Calu3 (cell line): Measurements from ENCODE around the gene KIAA1549. TPM values are rescaled to one million over a fixed set of nuclear protein-coding genes. Genes with fewer than 3 reads are reported as not detected.

ENCODE experiments used
- BruUV-seq: library from RNA; stranded (reverse); fragments of 400-500 nt; replicated peaks from 2 replicates; lab custom pipeline; 2021; lab: Mats Ljungman, UMichigan
- CTCF ChIA-PET: fragments of 300-600 bp; sonication (Branson Sonifier 250); formaldehyde crosslinking; loops from one replicate; lab custom pipeline; 2022; ENCODE audit warnings: antibody characterized with exemption; lab: Charles Lee
- DNase-seq: peaks from one replicate; pipeline ENCODE4 v3.0.0; 2022
- H3K27ac Mint-ChIP-seq: one replicate; pipeline ENCODE4 v1.8.0; 2022; ENCODE audit warnings: mixed read lengths; ENCODE audit not compliant: unreplicated experiment
- H3K27me3 Mint-ChIP-seq: one replicate; pipeline ENCODE4 v1.8.0; 2022; ENCODE audit warnings: mixed read lengths; ENCODE audit not compliant: unreplicated experiment
- H3K36me3 Mint-ChIP-seq: one replicate; pipeline ENCODE4 v1.8.0; 2022; ENCODE audit warnings: mild to moderate bottlenecking, moderate library complexity, mixed read lengths; ENCODE audit not compliant: insufficient read depth, unreplicated experiment
- H3K4me1 Mint-ChIP-seq: one replicate; pipeline ENCODE4 v1.8.0; 2022; ENCODE audit warnings: mild to moderate bottlenecking, low read depth, mixed read lengths; ENCODE audit not compliant: unreplicated experiment
- H3K4me3 Mint-ChIP-seq: one replicate; pipeline ENCODE4 v1.8.0; 2022; ENCODE audit warnings: mild to moderate bottlenecking, low read depth, moderate library complexity, mixed read lengths; ENCODE audit not compliant: unreplicated experiment
- H3K9me3 Mint-ChIP-seq: one replicate; pipeline ENCODE4 v1.8.0; 2022; ENCODE audit warnings: low read depth, mixed read lengths; ENCODE audit not compliant: unreplicated experiment
- intact Hi-C: fragments of 100-400 bp; cut with micrococcal nuclease; formaldehyde crosslinking; loops from one replicate; pipeline ENCODE4 v1.10.0; 2022; ENCODE audit not compliant: unreplicated experiment
- total RNA-seq: library from RNA; stranded (reverse); gene quantifications from 2 replicates; pipeline ENCODE4 v1.2.3, GENCODE V29; 2022
- TF ChIP-seq, protein P1 (sequence below): fragments of 200-600 bp; IDR thresholded peaks from one replicate; pipeline ENCODE4 v1.8.0; 2022; ENCODE audit warnings: antibody characterized with exemption; ENCODE audit not compliant: unreplicated experiment

Gene KIAA1549
- total RNA-seq, 1 experiment from 2014 or later = 10.4 TPM

DNA sequence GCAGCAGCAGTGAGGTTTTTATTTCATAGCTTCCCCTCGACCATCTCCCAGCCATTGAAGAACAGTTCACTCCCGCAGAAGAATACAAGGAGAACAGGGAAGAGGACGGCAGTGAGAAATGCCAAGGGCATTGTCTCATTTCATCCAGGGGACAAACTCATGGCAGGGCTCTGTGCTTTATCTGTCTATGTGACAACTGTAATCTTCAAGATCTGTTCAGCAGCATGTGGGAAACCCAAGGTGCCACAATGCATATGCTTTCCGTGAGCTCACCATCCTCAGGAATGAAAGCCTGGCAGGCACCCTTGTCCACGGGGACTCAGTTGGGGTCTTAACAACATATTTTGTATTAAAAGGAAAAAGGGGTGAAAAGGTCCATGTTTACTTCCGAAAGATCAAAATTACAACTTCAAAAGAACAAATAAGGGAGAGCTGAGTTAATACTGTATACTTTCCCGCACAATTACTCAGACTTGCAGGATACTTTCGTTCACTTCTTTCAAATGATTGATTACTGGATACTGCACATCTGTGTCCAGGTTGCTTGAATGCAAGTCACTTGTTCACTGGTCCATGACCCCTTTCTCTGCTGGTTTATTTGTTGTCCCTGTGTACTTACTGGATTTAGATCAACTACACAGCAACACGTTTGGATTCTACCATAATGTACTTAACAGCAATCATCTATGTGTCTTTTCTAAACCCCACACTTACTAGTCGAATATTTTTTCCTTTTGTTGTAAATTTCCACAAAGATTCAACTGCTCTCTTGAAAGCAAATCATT, 93.1 kb downstream of the KIAA1549 start:
- TF ChIP-seq, protein P1, sequence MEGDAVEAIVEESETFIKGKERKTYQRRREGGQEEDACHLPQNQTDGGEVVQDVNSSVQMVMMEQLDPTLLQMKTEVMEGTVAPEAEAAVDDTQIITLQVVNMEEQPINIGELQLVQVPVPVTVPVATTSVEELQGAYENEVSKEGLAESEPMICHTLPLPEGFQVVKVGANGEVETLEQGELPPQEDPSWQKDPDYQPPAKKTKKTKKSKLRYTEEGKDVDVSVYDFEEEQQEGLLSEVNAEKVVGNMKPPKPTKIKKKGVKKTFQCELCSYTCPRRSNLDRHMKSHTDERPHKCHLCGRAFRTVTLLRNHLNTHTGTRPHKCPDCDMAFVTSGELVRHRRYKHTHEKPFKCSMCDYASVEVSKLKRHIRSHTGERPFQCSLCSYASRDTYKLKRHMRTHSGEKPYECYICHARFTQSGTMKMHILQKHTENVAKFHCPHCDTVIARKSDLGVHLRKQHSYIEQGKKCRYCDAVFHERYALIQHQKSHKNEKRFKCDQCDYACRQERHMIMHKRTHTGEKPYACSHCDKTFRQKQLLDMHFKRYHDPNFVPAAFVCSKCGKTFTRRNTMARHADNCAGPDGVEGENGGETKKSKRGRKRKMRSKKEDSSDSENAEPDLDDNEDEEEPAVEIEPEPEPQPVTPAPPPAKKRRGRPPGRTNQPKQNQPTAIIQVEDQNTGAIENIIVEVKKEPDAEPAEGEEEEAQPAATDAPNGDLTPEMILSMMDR = no peak
- Mint-ChIP-seq H3K27me3 (no peaks in the 10 kb centered on the region), H3K9me3 (no peaks in the 10 kb centered on the region), H3K4me3 (no peak overlapping the region), H3K4me1 (peaks cover 39% of the 10 kb centered on the region), H3K27ac (no peak overlapping the region), H3K36me3 (no peaks in the 10 kb centered on the region)
- no peak for DNase-seq
- intact Hi-C loops = loop anchor here (10.0 kb wide), 1 partner anchor 187 kb away; no protein-coding TSS in a partner anchor
- CTCF ChIA-PET = no interaction called here
- no TSS peak for BruUV-seq

DNA sequence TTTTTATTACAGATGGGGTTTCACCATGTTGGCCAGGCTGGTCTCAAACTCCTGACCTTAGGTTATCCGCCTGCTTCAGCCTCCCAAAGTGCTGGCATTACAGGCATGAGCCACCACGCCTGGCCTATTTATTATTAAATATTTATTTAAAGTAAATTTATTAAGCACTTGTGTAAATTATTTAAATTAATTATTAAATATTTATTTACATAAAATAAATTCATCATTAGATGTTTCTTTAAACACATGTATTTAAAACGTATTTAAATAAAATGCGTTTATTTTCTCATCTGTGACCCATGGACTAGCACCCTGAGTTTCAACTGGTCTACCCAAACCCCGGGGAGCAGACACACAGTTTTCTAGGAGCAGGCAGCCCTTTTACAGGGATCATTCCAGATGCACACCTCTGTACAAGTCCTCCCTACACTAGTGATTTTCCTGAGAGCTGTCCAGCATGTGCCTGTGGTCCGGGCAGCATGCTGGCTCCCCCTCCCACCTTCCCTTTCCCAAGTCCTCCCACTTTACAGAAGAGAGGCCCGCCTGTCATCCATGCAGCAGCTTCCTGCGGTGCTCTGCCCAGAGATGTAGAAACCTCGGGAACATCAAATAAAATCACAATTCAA, 94.0 kb downstream of the KIAA1549 start:
- no peaks in the 10 kb centered on the region for H3K9me3 Mint-ChIP-seq
- TF ChIP-seq, protein P1 = no peak
- no peaks in the 10 kb centered on the region for H3K36me3 Mint-ChIP-seq
- H3K27ac Mint-ChIP-seq = no peak overlapping the region
- DNase-seq = no peak
- BruUV-seq = no TSS peak
- CTCF ChIA-PET = interaction anchor here (0.6 to 1.2 kb wide), 8 partner anchors 8 to 498 kb away, joined by 3 to 6 read pairs (median 3); no protein-coding TSS in a partner anchor
- no peak overlapping the region for H3K4me3 Mint-ChIP-seq
- no peaks in the 10 kb centered on the region for H3K27me3 Mint-ChIP-seq
- intact Hi-C loops = loop anchor here (10.0 kb wide), 1 partner anchor 188 kb away; no protein-coding TSS in a partner anchor
- peaks cover 42% of the 10 kb centered on the region for H3K4me1 Mint-ChIP-seq

DNA sequence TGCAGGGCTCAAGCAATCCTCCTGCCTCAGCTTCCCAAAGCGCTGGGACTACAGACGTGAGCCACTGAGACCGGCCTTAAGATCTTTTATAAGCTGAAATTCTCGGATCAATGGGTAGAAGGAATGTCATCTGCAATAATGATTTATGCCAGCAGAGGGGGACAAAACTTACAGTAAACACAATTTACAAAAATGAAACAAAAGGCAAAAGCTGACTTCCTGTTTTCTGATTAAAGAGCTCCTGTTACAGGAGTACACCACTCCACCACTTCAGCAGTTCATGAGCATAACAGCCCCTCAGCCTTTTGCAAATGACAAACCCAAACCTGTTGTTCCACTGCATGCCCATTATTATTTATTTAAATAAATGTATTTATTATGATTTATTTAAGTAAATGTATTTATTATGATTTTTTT, 94.7 kb downstream of the KIAA1549 start:
- TF ChIP-seq, protein P1 = peak; percentile 46
- DNase-seq = peak; percentile 59
- intact Hi-C loops = loop anchor here (1.0 to 10.0 kb wide), 2 partner anchors 94 to 188 kb away; no protein-coding TSS in a partner anchor
- H3K27ac Mint-ChIP-seq = no peak overlapping the region
- H3K36me3 Mint-ChIP-seq = no peaks in the 10 kb centered on the region
- H3K27me3 Mint-ChIP-seq = no peaks in the 10 kb centered on the region
- no peaks in the 10 kb centered on the region for H3K9me3 Mint-ChIP-seq
- BruUV-seq = no TSS peak
- CTCF ChIA-PET = interaction anchor here (0.6 to 1.2 kb wide), 9 partner anchors 9 to 498 kb away, joined by 3 to 6 read pairs (median 3); no protein-coding TSS in a partner anchor
- H3K4me3 Mint-ChIP-seq = no peak overlapping the region
- H3K4me1 Mint-ChIP-seq = peaks cover 42% of the 10 kb centered on the region

DNA sequence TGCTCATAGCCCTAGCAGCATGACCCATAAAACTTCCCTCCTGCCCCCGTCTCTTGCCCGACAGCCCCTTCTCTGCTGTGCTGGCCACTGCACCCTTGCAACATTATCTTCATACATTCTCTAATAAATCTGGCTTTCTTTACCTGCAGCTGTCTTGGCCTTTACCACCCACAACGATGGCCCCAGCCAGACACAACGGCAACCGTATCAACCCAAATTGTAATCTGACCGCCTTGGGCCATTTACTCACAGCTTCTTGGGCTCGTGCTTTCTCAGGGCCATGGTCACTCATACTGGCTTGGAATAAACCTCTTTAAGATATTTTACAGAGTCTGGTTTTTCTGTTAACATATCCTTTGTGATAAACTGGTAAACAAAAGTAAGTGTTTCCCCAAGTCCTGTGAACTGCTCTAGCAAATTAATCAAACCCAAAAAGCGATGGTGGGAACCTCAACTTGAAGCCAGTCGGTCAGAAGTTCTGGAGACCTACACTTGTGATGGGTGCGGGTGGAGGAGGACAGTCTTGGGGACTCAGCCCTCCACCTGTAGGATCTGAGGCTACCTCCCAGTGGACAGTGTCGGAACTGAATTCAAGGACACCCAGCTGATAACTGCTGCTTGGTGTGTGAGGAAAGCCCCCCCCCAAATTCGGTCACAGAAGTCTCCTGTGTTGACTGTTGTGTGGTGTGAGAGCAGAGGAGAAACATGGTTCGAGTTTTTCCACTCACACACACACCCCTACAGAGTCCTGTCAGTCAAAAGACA, 95.6 kb downstream of the KIAA1549 start:
- H3K4me1 Mint-ChIP-seq = peaks cover 42% of the 10 kb centered on the region
- H3K27ac Mint-ChIP-seq = no peak overlapping the region
- H3K9me3 Mint-ChIP-seq = no peaks in the 10 kb centered on the region
- TF ChIP-seq, protein P1 = no peak
- no TSS peak for BruUV-seq
- H3K27me3 Mint-ChIP-seq = no peaks in the 10 kb centered on the region
- no peak for DNase-seq
- H3K4me3 Mint-ChIP-seq = no peak overlapping the region
- intact Hi-C loops = loop anchor here (1.0 to 10.0 kb wide), 2 partner anchors 95 to 189 kb away; no protein-coding TSS in a partner anchor
- CTCF ChIA-PET = interaction anchor here (0.8 to 1.2 kb wide), 3 partner anchors 57 to 189 kb away, joined by 3 to 5 read pairs (median 3); no protein-coding TSS in a partner anchor
- no peaks in the 10 kb centered on the region for H3K36me3 Mint-ChIP-seq
